ENCODE results near the gene EPS8L2. TPM values are rescaled to one million over a fixed set of nuclear protein-coding genes. Genes with fewer than 3 reads are reported as not detected.
A peak's percentile ranks its signal among the peaks of the same experiment; 100 is the strongest.

EPS8L2 gene
- total and polyA plus RNA-seq, 2 of the 4 experiments (the other 2 are of a cell fraction) = 17.2 to 39.4 TPM

DNA sequence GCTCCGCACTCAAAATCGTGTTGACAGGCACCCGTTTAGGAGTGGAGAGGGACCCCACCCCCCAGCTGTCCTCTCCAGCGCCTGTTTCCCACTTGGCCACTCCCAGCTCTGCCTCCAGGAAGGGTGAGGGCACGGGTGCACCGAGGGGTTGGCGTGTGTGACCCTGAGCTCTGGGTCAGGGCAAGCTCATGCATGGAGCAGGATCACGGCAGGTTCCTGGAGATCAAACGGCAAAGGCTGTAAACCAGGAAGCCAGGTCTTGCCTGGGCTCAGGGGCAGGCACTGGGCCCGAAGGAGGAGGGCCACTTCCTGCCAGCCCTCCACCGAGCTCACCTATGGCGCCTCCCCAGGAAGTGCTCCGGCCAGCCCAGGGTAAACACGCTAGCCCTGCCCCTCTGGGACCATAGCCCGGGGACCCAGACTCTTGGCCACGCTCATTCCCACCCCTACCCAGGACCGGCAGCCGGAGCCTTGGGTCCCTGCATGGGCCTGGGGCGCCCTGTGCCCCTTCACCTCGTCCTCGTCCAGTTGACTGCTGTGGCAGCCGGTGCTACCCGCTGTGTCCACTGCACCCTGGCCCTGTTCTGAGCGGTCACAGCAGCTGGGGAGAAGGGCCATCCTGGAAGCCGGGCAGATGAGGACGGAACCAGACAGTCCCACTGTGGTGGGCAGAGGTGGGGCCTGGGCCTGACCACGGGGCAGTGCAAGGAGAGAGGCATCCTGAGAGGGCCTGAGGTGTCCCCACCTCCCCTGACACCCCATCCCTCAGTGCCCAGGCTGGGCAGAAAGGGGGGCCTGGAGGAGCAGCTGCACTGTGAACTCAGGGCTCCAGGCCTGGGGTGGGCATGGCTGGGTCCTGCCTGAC lies 1.0 kb upstream of the EPS8L2 start:
- Histone ChIP-seq H3K36me3 (ENCODE audit: control insufficient read depth, insufficient read depth, low read length) (peaks cover 19% of the 10 kb centered on the region; the same call in 1 of the 2 replicates), H3K79me1 (ENCODE audit: low read depth in 1 of 2, low read length in 2 of 2) (peaks cover 8 to 58% of the 10 kb centered on the region in 2 experiments), H3K18ac (ENCODE audit: low read depth, low read length) (no peak overlapping the region), H2AFZ (replicated peaks; ENCODE audit: low read length, poor library complexity) (peak overlapping the region; percentile 72), H3K9ac (ENCODE audit: low read depth, low read length) (no peak overlapping the region; the same call in 1 of the 2 replicates), H3K27ac (ENCODE audit: insufficient read depth, low read length) (no peak overlapping the region), H4K8ac (ENCODE audit: low read depth in 2 of 2, low read length in 2 of 2) (peak overlapping the region; percentile 28 to 72; a peak in 1 of 4 replicates), H3K27me3 (ENCODE audit: control insufficient read depth, insufficient read depth, low read length) (no peaks in the 10 kb centered on the region), H2AK9ac (replicated peaks; ENCODE audit: low read depth, low read length, poor library complexity) (peak overlapping the region; percentile 87), H3K14ac (replicated peaks; ENCODE audit: low read depth, low read length) (peak overlapping the region; percentile 32; the same call in 1 of the 2 replicates), H3K4me2 (ENCODE audit: low read depth, low read length) (peak overlapping the region; percentile 72), H3K56ac (ENCODE audit: extremely low read depth, insufficient read depth, low read length) (no peak overlapping the region), H4K91ac (ENCODE audit: insufficient read depth, low read depth, low read length) (peak overlapping the region; percentile 28; the same call in 1 of the 2 replicates), H2BK15ac (ENCODE audit: low read depth, low read length) (no peak overlapping the region), H3K4me1 (ENCODE audit: control insufficient read depth, insufficient read depth, low read length) (peaks cover 21% of the 10 kb centered on the region), H3K9me1 (ENCODE audit: insufficient read depth, low read length) (peaks cover 14% of the 10 kb centered on the region), H4K5ac (ENCODE audit: low read depth, low read length) (no peak overlapping the region), H3K4ac (ENCODE audit: low read depth, low read length) (peak overlapping the region; percentile 48), H2BK120ac (ENCODE audit: low read depth, low read length) (no peak overlapping the region), H2BK20ac (ENCODE audit: low read depth, low read length) (no peak overlapping the region), H2AK5ac (ENCODE audit: low read depth, low read length) (peak overlapping the region; percentile 20; the same call in 1 of the 2 replicates), H3K4me3 (ENCODE audit: insufficient read depth, low read depth, low read length) (peak overlapping the region; percentile 53), H3K23ac (ENCODE audit: low read depth, low read length) (0 out of 2 replicates have a peak overlapping the region, but pooled peaks have one; percentile 46), H2BK5ac (ENCODE audit: low read depth, low read length, poor library complexity, severe bottlenecking) (peak overlapping the region; percentile 34), H4K20me1 (ENCODE audit: insufficient read depth, low read length) (no peaks in the 10 kb centered on the region), H3K9me3 (ENCODE audit: control insufficient read depth, insufficient read depth, low read length) (no peaks in the 10 kb centered on the region)
- no peak for ATAC-seq (ENCODE audit: low read depth)
- POLR2A ChIA-PET (ENCODE audit: unreplicated experiment) = interaction anchor here (0.6 kb wide), 1 partner anchor 400 kb away, joined by 4 read pairs; no protein-coding TSS in a partner anchor
- BruUV-seq (replicated peaks) = no TSS peak
- WGBS, 2 experiments (ENCODE audit: extremely low coverage in 2 of 2, insufficient read length in 1 of 2) = 86% methylated on average over 11 of the region's 27 CpGs; no CpG with 5 or more reads in 1 of the 2 experiments
- intact Hi-C loops (cut with micrococcal nuclease) (no loop called here), dilution Hi-C loops (cut with HindIII; ENCODE audit: low sequenced_read_pairs, unreplicated experiment) (no loop called here), in situ Hi-C loops (cut with MboI; ENCODE audit: low sequenced_read_pairs) (no loop called here)
- DNase-seq = no peak
- TF ChIP-seq POLR2A (IDR thresholded peaks at IDR 0.05; ENCODE audit: low read depth, low read length) = no peak
- no peak for TF ChIP-seq BHLHE40 (IDR thresholded peaks at IDR 0.05; ENCODE audit: low read depth, low read length)
- TF ChIP-seq CHD1 (IDR thresholded peaks at IDR 0.05; ENCODE audit: low read depth, low read length) = no peak
- no peak for TF ChIP-seq RFX5 (IDR thresholded peaks at IDR 0.05; ENCODE audit: low read depth, low read length)
- no peak for TF ChIP-seq ELK1 (IDR thresholded peaks at IDR 0.05; ENCODE audit: borderline replicate concordance, low read depth, low read length)
- no peak for TF ChIP-seq MAFK (IDR thresholded peaks at IDR 0.05; ENCODE audit: low read depth, low read length)
- TF ChIP-seq SMC3 (IDR thresholded peaks at IDR 0.05; ENCODE audit: low read depth, low read length) = no peak
- TF ChIP-seq NFE2L2 (IDR thresholded peaks at IDR 0.05; ENCODE audit: low read depth, low read length) = no peak
- TF ChIP-seq MAZ (IDR thresholded peaks at IDR 0.05; ENCODE audit: borderline replicate concordance, low read depth, low read length) = no peak
- no peak for TF ChIP-seq MXI1 (IDR thresholded peaks at IDR 0.05; ENCODE audit: borderline replicate concordance, low read depth, low read length)
- TF ChIP-seq CEBPB (IDR thresholded peaks at IDR 0.05; ENCODE audit: low read depth, low read length) = no peak
- CTCF ChIA-PET = no interaction called here
